NT2/D1 (cell line): ENCODE data around the gene PCGF2.

Source experiments
- SUZ12 ChIP-seq: IDR thresholded peaks from 2 replicates; pipeline ENCODE4 v1.6.1; 2011; ENCODE audit not compliant: insufficient read length, insufficient read depth; ENCODE audit errors: extremely low read depth
- YY1 ChIP-seq: IDR thresholded peaks from 2 replicates; pipeline ENCODE4 v1.6.1; 2011; ENCODE audit not compliant: insufficient read length, insufficient read depth
- ZNF274 ChIP-seq: IDR thresholded peaks from 2 replicates; pipeline ENCODE4 v1.6.1; 2011; ENCODE audit warnings: mild to moderate bottlenecking, low read depth, low read length

GRCh38 chr17:38746849-38747462 is 1.2 kb downstream of the PCGF2 start:
- TF ChIP-seq SUZ12 = no peak
- TF ChIP-seq ZNF274 = no peak
- TF ChIP-seq YY1 = no peak
